SK-N-SH (cell line): ENCODE data around the gene IQGAP2.

Experiments used
- CHD2 ChIP-seq: fragments of 150-350 bp; IDR thresholded peaks from 2 replicates; pipeline ENCODE4 v1.6.1; 2018; ENCODE audit warnings: low read length; ENCODE audit not compliant: partially characterized antibody
- CTCF ChIP-seq: fragments of 200-600 bp; sonication (generic); IDR thresholded peaks from 2 replicates; pipeline ENCODE4 v1.6.1; 2017; ENCODE audit warnings: antibody characterized with exemption, mild to moderate bottlenecking, moderate library complexity
- ELF1 ChIP-seq: IDR thresholded peaks from 2 replicates; pipeline ENCODE4 v1.4.0; 2012
- RFX5 ChIP-seq: IDR thresholded peaks from 2 replicates; pipeline ENCODE4 v1.6.1; 2012; ENCODE audit warnings: mild to moderate bottlenecking, improper control_type of control experiment, low read length
- TAF1 ChIP-seq: IDR thresholded peaks from 2 replicates; pipeline ENCODE4 v1.6.1; 2012; ENCODE audit warnings: low read depth, mild to moderate bottlenecking, low read length, moderate library complexity, borderline replicate concordance
- TF ChIP-seq, protein P1 (sequence below): IDR thresholded peaks from 2 replicates; pipeline ENCODE4 v1.4.0; 2012; ENCODE audit warnings: low read depth

- TF ChIP-seq CTCF (no peak), TAF1 (no peak), ELF1 (no peak), RFX5 (no peak), CHD2 (no peak)
- TF ChIP-seq, protein P1, sequence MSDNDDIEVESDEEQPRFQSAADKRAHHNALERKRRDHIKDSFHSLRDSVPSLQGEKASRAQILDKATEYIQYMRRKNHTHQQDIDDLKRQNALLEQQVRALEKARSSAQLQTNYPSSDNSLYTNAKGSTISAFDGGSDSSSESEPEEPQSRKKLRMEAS, result no peak
Measured at GRCh38 chr5:76384189-76384588, 18.9 kb upstream of the IQGAP2 start.
